LNCAP (cell line): ENCODE measurements around the gene MRGPRF.

ENCODE experiments used
- CTCF ChIP-seq: fragments of 450-650 bp; IDR thresholded peaks from 2 replicates; pipeline ENCODE4 v1.5.1; 2017; ENCODE audit warnings: mild to moderate bottlenecking

Gene MRGPRF

GRCh38 chr11:68965901-68966853, 46.9 kb downstream of the MRGPRF start:
- no peak for TF ChIP-seq CTCF

GRCh38 chr11:68963779-68964178, 49.3 kb downstream of the MRGPRF start:
- TF ChIP-seq CTCF = no peak

- no peak for TF ChIP-seq CTCF
These were observed 50.4 kb downstream of the MRGPRF start for GRCh38 chr11:68962527-68963250.

GRCh38 chr11:68961245-68961644, 51.8 kb downstream of the MRGPRF start:
- no peak for TF ChIP-seq CTCF

GRCh38 chr11:68960294-68961071, 52.6 kb downstream of the MRGPRF start:
- no peak for TF ChIP-seq CTCF

- TF ChIP-seq CTCF = no peak
These were observed 53.4 kb downstream of the MRGPRF start for GRCh38 chr11:68959465-68960293.
